WTC11 (cell line): Measurements from ENCODE around the gene RTL1. TPM values are rescaled to one million over a fixed set of nuclear protein-coding genes. Genes with fewer than 3 reads are reported as not detected.

Source experiments
- ATAC-seq: fragments of 200-7000 bp; cut with Tn5 transposase; 2 replicates; pipeline ENCODE4 v1.10.0; 2021; ENCODE audit warnings: mild to moderate bottlenecking, moderate library complexity
- CTCF ChIA-PET: fragments of 300-600 bp; sonication (Branson Sonifier 250); formaldehyde crosslinking; loops from one replicate; lab custom pipeline; 2021; ENCODE audit warnings: antibody characterized with exemption; lab: Charles Lee
- POLR2A ChIA-PET: fragments of 350-600 bp; sonication (Branson Sonifier 250); formaldehyde crosslinking; loops from one replicate; lab custom pipeline; 2021; ENCODE audit warnings: antibody characterized with exemption; lab: Charles Lee
- DNase-seq: peaks from one replicate; pipeline ENCODE4 v3.0.0; 2021; ENCODE audit warnings: low spot score
- H3K27ac Mint-ChIP-seq: 2 replicates; pipeline ENCODE4 v1.8.0; 2021; ENCODE audit warnings: mixed read lengths
- H3K27me3 Mint-ChIP-seq: 2 replicates; pipeline ENCODE4 v1.8.0; 2021; ENCODE audit warnings: low read depth, mild to moderate bottlenecking, moderate library complexity, mixed read lengths
- H3K36me3 Mint-ChIP-seq: 2 replicates; pipeline ENCODE4 v1.8.0; 2021; ENCODE audit warnings: mixed read lengths
- H3K4me1 Mint-ChIP-seq: 2 replicates; pipeline ENCODE4 v1.8.0; 2022; ENCODE audit warnings: mixed read lengths
- H3K4me3 Mint-ChIP-seq: 2 replicates; pipeline ENCODE4 v1.8.0; 2021; ENCODE audit warnings: mild to moderate bottlenecking, moderate library complexity, mixed read lengths
- H3K9me3 Mint-ChIP-seq: 2 replicates; pipeline ENCODE4 v1.8.0; 2021; ENCODE audit warnings: mixed read lengths
- AFF4 ChIP-seq: sonication (generic); formaldehyde crosslinking; IDR thresholded peaks from 2 replicates; pipeline ENCODE4 v1.8.1; 2023; ENCODE audit warnings: mild to moderate bottlenecking, missing genetic modification reagents, borderline replicate concordance
- CDX4 ChIP-seq: fragments of 250-450 bp; sonication (Bioruptor Pico); IDR thresholded peaks from 2 replicates; pipeline ENCODE4 v1.9.0; 2021; ENCODE audit warnings: moderate library complexity, mild to moderate bottlenecking, inconsistent platforms, borderline replicate concordance
- HMGA2 ChIP-seq: fragments of 250-450 bp; sonication (Bioruptor Pico); IDR thresholded peaks from 2 replicates; pipeline ENCODE4 v1.4.0; 2021; ENCODE audit warnings: mild to moderate bottlenecking, moderate library complexity
- NFE2L1 ChIP-seq: sonication (generic); formaldehyde crosslinking; IDR thresholded peaks from 2 replicates; pipeline ENCODE4 v1.8.1; 2023; ENCODE audit warnings: missing genetic modification reagents
- NR2C2 ChIP-seq: sonication (generic); formaldehyde crosslinking; IDR thresholded peaks from 2 replicates; pipeline ENCODE4 v1.8.0; 2022; ENCODE audit warnings: mild to moderate bottlenecking, missing genetic modification reagents
- NR3C1 ChIP-seq: sonication (generic); formaldehyde crosslinking; conservative IDR thresholded peaks from 2 replicates; pipeline ENCODE4 v1.8.1; 2023; ENCODE audit warnings: low read depth, mild to moderate bottlenecking, missing genetic modification reagents
- PREB ChIP-seq: sonication (generic); formaldehyde crosslinking; IDR thresholded peaks from 2 replicates; pipeline ENCODE4 v1.8.1; 2022; ENCODE audit warnings: mild to moderate bottlenecking, missing genetic modification reagents, moderate library complexity, borderline replicate concordance
- SMAD3 ChIP-seq: sonication (generic); formaldehyde crosslinking; IDR thresholded peaks from 2 replicates; pipeline ENCODE4 v1.8.0; 2022; ENCODE audit warnings: missing genetic modification reagents, mild to moderate bottlenecking, borderline replicate concordance
- SP1 ChIP-seq: sonication (generic); formaldehyde crosslinking; conservative IDR thresholded peaks from 2 replicates; pipeline ENCODE4 v1.8.1; 2022; ENCODE audit warnings: missing genetic modification reagents
- TEAD4 ChIP-seq: sonication (generic); formaldehyde crosslinking; IDR thresholded peaks from 2 replicates; pipeline ENCODE4 v1.8.0; 2022; ENCODE audit warnings: mild to moderate bottlenecking, missing genetic modification reagents
- TP53 ChIP-seq: sonication (generic); formaldehyde crosslinking; IDR thresholded peaks from 2 replicates; pipeline ENCODE4 v1.8.1; 2023; ENCODE audit warnings: mild to moderate bottlenecking, missing genetic modification reagents
- ZNF121 ChIP-seq: sonication (generic); formaldehyde crosslinking; IDR thresholded peaks from 2 replicates; pipeline ENCODE4 v1.8.0; 2023; ENCODE audit warnings: missing genetic modification reagents
- ZNF232 ChIP-seq: sonication (generic); formaldehyde crosslinking; IDR thresholded peaks from 2 replicates; pipeline ENCODE4 v1.8.0; 2022; ENCODE audit warnings: mild to moderate bottlenecking, missing genetic modification reagents
- ZNF263 ChIP-seq: sonication (generic); formaldehyde crosslinking; IDR thresholded peaks from 2 replicates; pipeline ENCODE4 v1.8.1; 2022; ENCODE audit warnings: low read depth, mild to moderate bottlenecking, moderate library complexity, missing genetic modification reagents
- ZNF281 ChIP-seq: sonication (generic); formaldehyde crosslinking; IDR thresholded peaks from 2 replicates; pipeline ENCODE4 v1.8.0; 2023; ENCODE audit warnings: mild to moderate bottlenecking, missing genetic modification reagents
- ZNF317 ChIP-seq: sonication (generic); formaldehyde crosslinking; IDR thresholded peaks from 2 replicates; pipeline ENCODE4 v1.8.1; 2023; ENCODE audit warnings: low read depth, mild to moderate bottlenecking, moderate library complexity, missing genetic modification reagents, borderline replicate concordance
- ZNF396 ChIP-seq: fragments of 250-450 bp; sonication (Bioruptor Pico); IDR thresholded peaks from 2 replicates; pipeline ENCODE4 v1.8.0; 2021; ENCODE audit warnings: mild to moderate bottlenecking, moderate library complexity, borderline replicate concordance
- ZNF671 ChIP-seq: fragments of 250-450 bp; sonication (Bioruptor Pico); IDR thresholded peaks from 2 replicates; pipeline ENCODE4 v1.8.0; 2021; ENCODE audit warnings: mild to moderate bottlenecking
- total RNA-seq: library from RNA; stranded (reverse); gene quantifications from 3 replicates; pipeline ENCODE4 v1.2.3, GENCODE V29; 2021
- TF ChIP-seq, protein P1 (sequence below): sonication (generic); formaldehyde crosslinking; IDR thresholded peaks from 2 replicates; pipeline ENCODE4 v1.8.0; 2022; ENCODE audit warnings: mild to moderate bottlenecking, missing genetic modification reagents
- TF ChIP-seq, protein P2 (sequence below): fragments of 250-450 bp; sonication (Bioruptor Pico); IDR thresholded peaks from 2 replicates; pipeline ENCODE4 v1.9.0; 2021; ENCODE audit warnings: mild to moderate bottlenecking, borderline replicate concordance
- TF ChIP-seq, protein P3 (sequence below): sonication (generic); formaldehyde crosslinking; IDR thresholded peaks from 2 replicates; pipeline ENCODE4 v1.8.1; 2023; ENCODE audit warnings: mild to moderate bottlenecking, missing genetic modification reagents, moderate library complexity

RTL1 gene
- total RNA-seq, 1 experiment from 2014 or later = 0.07 TPM

DNA sequence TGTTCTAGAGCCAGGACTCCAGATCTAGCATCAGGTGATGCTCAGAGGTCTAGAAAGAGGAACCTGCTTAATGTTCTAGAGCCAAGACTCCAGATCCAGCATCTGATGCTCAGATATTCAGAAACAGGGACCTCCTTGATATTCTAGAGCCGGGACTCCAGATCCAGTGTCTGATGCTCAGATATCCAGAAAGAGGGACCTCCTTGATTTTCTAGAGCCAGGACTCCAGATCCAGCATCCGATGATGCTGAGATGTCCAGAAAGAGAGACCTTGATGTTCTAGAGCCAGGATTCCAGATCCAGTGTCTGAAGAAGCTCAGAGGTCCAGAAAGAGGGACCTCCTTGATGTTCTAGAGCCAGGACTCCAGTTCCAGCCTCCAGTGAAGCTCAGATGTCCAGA is 40.7 kb downstream of the RTL1 start:
- ATAC-seq = no peak
- ChIA-PET CTCF (interaction anchor here (2.6 kb wide), 1 partner anchor 12 kb away, joined by 8 read pairs; no protein-coding TSS in a partner anchor), POLR2A (no interaction called here)
- DNase-seq = no peak
- Mint-ChIP-seq H3K4me3 (no peak overlapping the region), H3K36me3 (peaks cover 33% of the 10 kb centered on the region), H3K27me3 (no peaks in the 10 kb centered on the region; the same call in 1 of the 2 replicates), H3K27ac (no peak overlapping the region), H3K9me3 (peaks cover 9% of the 10 kb centered on the region), H3K4me1 (no peaks in the 10 kb centered on the region)
- TF ChIP-seq ZNF396 (CRISPR knock-in tag) (no peak), ZNF121 (CRISPR knock-in tag) (no peak), TEAD4 (no peak), NFE2L1 (CRISPR knock-in tag) (no peak), SP1 (CRISPR knock-in tag) (no peak), ZNF281 (no peak), AFF4 (CRISPR knock-in tag) (no peak), ZNF263 (CRISPR knock-in tag) (no peak), ZNF232 (CRISPR knock-in tag) (no peak), NR2C2 (CRISPR knock-in tag) (no peak), ZNF671 (CRISPR knock-in tag) (no peak)
- TF ChIP-seq, protein P1, sequence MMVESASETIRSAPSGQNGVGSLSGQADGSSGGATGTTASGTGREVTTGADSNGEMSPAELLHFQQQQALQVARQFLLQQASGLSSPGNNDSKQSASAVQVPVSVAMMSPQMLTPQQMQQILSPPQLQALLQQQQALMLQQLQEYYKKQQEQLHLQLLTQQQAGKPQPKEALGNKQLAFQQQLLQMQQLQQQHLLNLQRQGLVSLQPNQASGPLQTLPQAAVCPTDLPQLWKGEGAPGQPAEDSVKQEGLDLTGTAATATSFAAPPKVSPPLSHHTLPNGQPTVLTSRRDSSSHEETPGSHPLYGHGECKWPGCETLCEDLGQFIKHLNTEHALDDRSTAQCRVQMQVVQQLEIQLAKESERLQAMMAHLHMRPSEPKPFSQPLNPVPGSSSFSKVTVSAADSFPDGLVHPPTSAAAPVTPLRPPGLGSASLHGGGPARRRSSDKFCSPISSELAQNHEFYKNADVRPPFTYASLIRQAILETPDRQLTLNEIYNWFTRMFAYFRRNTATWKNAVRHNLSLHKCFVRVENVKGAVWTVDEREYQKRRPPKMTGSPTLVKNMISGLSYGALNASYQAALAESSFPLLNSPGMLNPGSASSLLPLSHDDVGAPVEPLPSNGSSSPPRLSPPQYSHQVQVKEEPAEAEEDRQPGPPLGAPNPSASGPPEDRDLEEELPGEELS (CRISPR knock-in tag) = no peak
- TF ChIP-seq, protein P2, sequence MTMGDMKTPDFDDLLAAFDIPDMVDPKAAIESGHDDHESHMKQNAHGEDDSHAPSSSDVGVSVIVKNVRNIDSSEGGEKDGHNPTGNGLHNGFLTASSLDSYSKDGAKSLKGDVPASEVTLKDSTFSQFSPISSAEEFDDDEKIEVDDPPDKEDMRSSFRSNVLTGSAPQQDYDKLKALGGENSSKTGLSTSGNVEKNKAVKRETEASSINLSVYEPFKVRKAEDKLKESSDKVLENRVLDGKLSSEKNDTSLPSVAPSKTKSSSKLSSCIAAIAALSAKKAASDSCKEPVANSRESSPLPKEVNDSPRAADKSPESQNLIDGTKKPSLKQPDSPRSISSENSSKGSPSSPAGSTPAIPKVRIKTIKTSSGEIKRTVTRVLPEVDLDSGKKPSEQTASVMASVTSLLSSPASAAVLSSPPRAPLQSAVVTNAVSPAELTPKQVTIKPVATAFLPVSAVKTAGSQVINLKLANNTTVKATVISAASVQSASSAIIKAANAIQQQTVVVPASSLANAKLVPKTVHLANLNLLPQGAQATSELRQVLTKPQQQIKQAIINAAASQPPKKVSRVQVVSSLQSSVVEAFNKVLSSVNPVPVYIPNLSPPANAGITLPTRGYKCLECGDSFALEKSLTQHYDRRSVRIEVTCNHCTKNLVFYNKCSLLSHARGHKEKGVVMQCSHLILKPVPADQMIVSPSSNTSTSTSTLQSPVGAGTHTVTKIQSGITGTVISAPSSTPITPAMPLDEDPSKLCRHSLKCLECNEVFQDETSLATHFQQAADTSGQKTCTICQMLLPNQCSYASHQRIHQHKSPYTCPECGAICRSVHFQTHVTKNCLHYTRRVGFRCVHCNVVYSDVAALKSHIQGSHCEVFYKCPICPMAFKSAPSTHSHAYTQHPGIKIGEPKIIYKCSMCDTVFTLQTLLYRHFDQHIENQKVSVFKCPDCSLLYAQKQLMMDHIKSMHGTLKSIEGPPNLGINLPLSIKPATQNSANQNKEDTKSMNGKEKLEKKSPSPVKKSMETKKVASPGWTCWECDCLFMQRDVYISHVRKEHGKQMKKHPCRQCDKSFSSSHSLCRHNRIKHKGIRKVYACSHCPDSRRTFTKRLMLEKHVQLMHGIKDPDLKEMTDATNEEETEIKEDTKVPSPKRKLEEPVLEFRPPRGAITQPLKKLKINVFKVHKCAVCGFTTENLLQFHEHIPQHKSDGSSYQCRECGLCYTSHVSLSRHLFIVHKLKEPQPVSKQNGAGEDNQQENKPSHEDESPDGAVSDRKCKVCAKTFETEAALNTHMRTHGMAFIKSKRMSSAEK (CRISPR knock-in tag) = no peak

GRCh38 chr14:100862277-100862676 is 41.2 kb downstream of the RTL1 start:
- ATAC-seq = no peak
- H3K4me3 Mint-ChIP-seq = no peak overlapping the region
- H3K27ac Mint-ChIP-seq = no peak overlapping the region
- ChIA-PET CTCF (no interaction called here), POLR2A (no interaction called here)
- no peak for DNase-seq
- no peaks in the 10 kb centered on the region for H3K4me1 Mint-ChIP-seq
- no peaks in the 10 kb centered on the region; the same call in 1 of the 2 replicates for H3K27me3 Mint-ChIP-seq
- H3K36me3 Mint-ChIP-seq = peaks cover 33% of the 10 kb centered on the region
- H3K9me3 Mint-ChIP-seq = peaks cover 9% of the 10 kb centered on the region
- TF ChIP-seq PREB (CRISPR knock-in tag) = no peak
- TF ChIP-seq CDX4 (CRISPR knock-in tag) = no peak
- no peak for TF ChIP-seq HMGA2
- TF ChIP-seq ZNF317 (CRISPR knock-in tag) = no peak
- no peak for TF ChIP-seq TP53
- TF ChIP-seq, protein P3, sequence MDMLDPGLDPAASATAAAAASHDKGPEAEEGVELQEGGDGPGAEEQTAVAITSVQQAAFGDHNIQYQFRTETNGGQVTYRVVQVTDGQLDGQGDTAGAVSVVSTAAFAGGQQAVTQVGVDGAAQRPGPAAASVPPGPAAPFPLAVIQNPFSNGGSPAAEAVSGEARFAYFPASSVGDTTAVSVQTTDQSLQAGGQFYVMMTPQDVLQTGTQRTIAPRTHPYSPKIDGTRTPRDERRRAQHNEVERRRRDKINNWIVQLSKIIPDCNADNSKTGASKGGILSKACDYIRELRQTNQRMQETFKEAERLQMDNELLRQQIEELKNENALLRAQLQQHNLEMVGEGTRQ (CRISPR knock-in tag) = no peak
- TF ChIP-seq SMAD3 (CRISPR knock-in tag) = no peak
- TF ChIP-seq NR3C1 (CRISPR knock-in tag) = no peak
